Sigmoid colon (tissue), 7 donors: Measurements from ENCODE around the gene BORCS6. TPM values are rescaled to one million over a fixed set of nuclear protein-coding genes. Genes with fewer than 3 reads are reported as not detected.
A peak's percentile ranks its signal among the peaks of the same experiment; 100 is the strongest.

Experiments used
- DNase-seq: peaks from one replicate; pipeline ENCODE4 v3.0.0-alpha.2; 2019
- H3K27ac ChIP-seq, 4 donors: fragments of 200-600 bp; sonication (generic); one replicate each; pipeline ENCODE4 v1.5.1; 2016 to 2019; ENCODE audit warnings: mild to moderate bottlenecking in 1 of 4
- H3K27me3 ChIP-seq, 3 donors: fragments of 200-600 bp; sonication (generic); one replicate each; pipeline ENCODE4 v1.5.1; 2019; ENCODE audit warnings: mild to moderate bottlenecking in 1 of 3
- H3K36me3 ChIP-seq, 4 donors: fragments of 200-600 bp; sonication (generic); one replicate each; pipeline ENCODE4 v1.5.1; 2016 to 2019
- H3K4me1 ChIP-seq, 4 donors: fragments of 200-600 bp; sonication (generic); one replicate each; pipeline ENCODE4 v1.5.1; 2017 to 2019
- H3K4me3 ChIP-seq, 4 donors: fragments of 200-600 bp; sonication (generic); one replicate each; pipeline ENCODE4 v1.5.1; 2017 to 2019; ENCODE audit warnings: mild to moderate bottlenecking in 2 of 4, moderate library complexity in 1 of 4
- H3K9me3 ChIP-seq, 4 donors: fragments of 200-600 bp in 3 of 4; sonication (generic) in 3 of 4; one replicate each; pipeline versions ENCODE4 v1.5.1 to v1.6.1; 2013 to 2019
- CTCF ChIP-seq, 4 experiments: fragments of 450-650 bp in 3 of 4; fragments of 200-600 bp in 1 of 4; IDR thresholded peaks; one replicate each; pipeline ENCODE4 v1.5.1; 2016 to 2019; ENCODE audit warnings: antibody characterized with exemption in 4 of 4, mild to moderate bottlenecking in 3 of 4, moderate library complexity in 2 of 4
- EP300 ChIP-seq, 4 donors: sonication (generic); formaldehyde crosslinking; IDR thresholded peaks; one replicate each; pipeline ENCODE4 v1.6.1; 2017; ENCODE audit warnings: antibody characterized with exemption in 4 of 4
- POLR2A ChIP-seq, 2 donors: fragments of 450-650 bp; IDR thresholded peaks; one replicate each; pipeline ENCODE4 v1.6.1; 2016; ENCODE audit warnings: antibody characterized with exemption in 2 of 2, mild to moderate bottlenecking in 2 of 2, moderate library complexity in 2 of 2
- POLR2AphosphoS5 ChIP-seq, 4 donors: sonication (generic); formaldehyde crosslinking; IDR thresholded peaks; one replicate each; pipeline ENCODE4 v1.6.1; 2017; ENCODE audit warnings: antibody characterized with exemption in 4 of 4
- WGBS, 2 donors: extraction: QIAGEN DNeasy Blood & Tissue Kit; methylation state at CpG; one replicate each; pipeline ENCODE4 v1.1.7; 2013; 5-methylcytosine and 5-hydroxymethylcytosine counted together
- intact Hi-C: fragments of 100-400 bp; cut with DNase I; formaldehyde crosslinking; loops from one replicate; pipeline ENCODE4 v1.15.1; 2023
- polyA plus RNA-seq, 3 donors: library from polyadenylated mRNA; stranded (reverse); fragments of 200-250 nt; gene quantifications; one replicate each; pipeline ENCODE4 v1.2.3, GENCODE V29; 2013
- total RNA-seq, 4 donors: library from RNA; depleted of rRNA; stranded (reverse); fragments of >200 nt; gene quantifications; one replicate each; pipeline ENCODE4 v1.1.0, GENCODE V29; 2016
- donor health status: healthy with polysubstance abuse.
- donor health status: Bipolar disorder and iron deficiency.
- donor health status: healthy.

The BORCS6 gene
- total and polyA plus RNA-seq, 7 donors, result 7.7 to 17.7 (median 13.9) TPM

- intact Hi-C loops, result no loop called here
- no peaks in the 10 kb centered on the region for H3K9me3 ChIP-seq
- peak within 1 kb of the TSS; percentile 99 to 100 (median 100) for H3K27ac ChIP-seq
- peak; percentile 99 for DNase-seq
- H3K4me1 ChIP-seq, result peaks cover 0 to 57% (median 55%) of the 10 kb centered on the region in 4 donors
- H3K36me3 ChIP-seq, result peaks cover 36 to 44% (median 41%) of the 10 kb centered on the region in 4 donors
- TF ChIP-seq CTCF (IDR thresholded peaks at IDR 0.05) (no peak), EP300 (IDR thresholded peaks at IDR 0.05) (peak; percentile 37 to 96 (median 69)), POLR2AphosphoS5 (IDR thresholded peaks at IDR 0.05) (peak; percentile 99), POLR2A (IDR thresholded peaks at IDR 0.05) (peak; percentile 93 to 97)
- 9% methylated on average over 42 of the region's 42 CpGs for WGBS, 2 donors
- no peaks in the 10 kb centered on the region for H3K27me3 ChIP-seq
- peak within 1 kb of the TSS; percentile 79 to 97 (median 92) for H3K4me3 ChIP-seq
Observed at GRCh38 chr17:8152112-8152775, 37.7 kb downstream of the BORCS6 start, which contains the start of gene PER1. PER1 (minus strand) TSS chr17:8152404; CDS start chr17:8150706, 1,698 bp downstream.

- Histone ChIP-seq H3K27ac (peak overlapping the region; percentile 99 to 100 (median 100)), H3K4me1 (peaks cover 0 to 56% (median 54%) of the 10 kb centered on the region in 4 donors), H3K36me3 (peaks cover 42 to 50% (median 47%) of the 10 kb centered on the region in 4 donors), H3K9me3 (no peaks in the 10 kb centered on the region), H3K4me3 (peak overlapping the region; percentile 79 to 97 (median 92)), H3K27me3 (no peaks in the 10 kb centered on the region)
- WGBS, 2 donors, result 1 to 4% methylated on average over 22 of the region's 22 CpGs
- intact Hi-C loops, result no loop called here
- peak; percentile 98 for DNase-seq
- TF ChIP-seq CTCF (IDR thresholded peaks at IDR 0.05) (no peak), POLR2AphosphoS5 (IDR thresholded peaks at IDR 0.05) (peak; percentile 71 to 89 (median 80)), EP300 (IDR thresholded peaks at IDR 0.05) (peak; percentile 96 to 100 (median 100)), POLR2A (IDR thresholded peaks at IDR 0.05) (peak; percentile 67 to 74)
Observed at GRCh38 chr17:8151641-8152111, 38.3 kb downstream of the BORCS6 start.

GRCh38 chr17:8151120-8151640, 38.8 kb downstream of the BORCS6 start:
- Histone ChIP-seq H3K27me3 (no peaks in the 10 kb centered on the region), H3K9me3 (no peaks in the 10 kb centered on the region), H3K4me3 (peak overlapping the region; percentile 79 to 97 (median 92)), H3K4me1 (peaks cover 0 to 60% (median 55%) of the 10 kb centered on the region in 4 donors), H3K27ac (peak overlapping the region; percentile 99 to 100 (median 100)), H3K36me3 (peaks cover 47 to 55% (median 52%) of the 10 kb centered on the region in 4 donors)
- intact Hi-C loops, result no loop called here
- WGBS, 2 donors, result 1 to 13% methylated on average over 38 of the region's 38 CpGs
- TF ChIP-seq CTCF (IDR thresholded peaks at IDR 0.05) (no peak), POLR2A (IDR thresholded peaks at IDR 0.05) (peak in 1 of 2 donors; percentile 52), POLR2AphosphoS5 (IDR thresholded peaks at IDR 0.05) (peak; percentile 81 to 98 (median 88)), EP300 (IDR thresholded peaks at IDR 0.05) (peak; percentile 80 to 100 (median 94))
- peak; percentile 98 for DNase-seq

GRCh38 chr17:8150194-8151119, 39.5 kb downstream of the BORCS6 start:
- Histone ChIP-seq H3K36me3 (peaks cover 54 to 62% (median 59%) of the 10 kb centered on the region in 4 donors), H3K9me3 (no peaks in the 10 kb centered on the region), H3K4me1 (peaks cover 0 to 66% (median 56%) of the 10 kb centered on the region in 4 donors), H3K27ac (peak overlapping the region; percentile 99 to 100 (median 100)), H3K4me3 (peak overlapping the region; percentile 79 to 97 (median 92)), H3K27me3 (no peaks in the 10 kb centered on the region)
- intact Hi-C loops, result loop anchor here (1.0 kb wide), 1 partner anchor 9 kb away; no protein-coding TSS in a partner anchor
- WGBS, 2 donors, result 82 to 85% methylated on average over 18 of the region's 18 CpGs
- TF ChIP-seq EP300 (IDR thresholded peaks at IDR 0.05) (no peak), POLR2A (IDR thresholded peaks at IDR 0.05) (peak in 1 of 2 donors; percentile 23), CTCF (IDR thresholded peaks at IDR 0.05) (no peak), POLR2AphosphoS5 (IDR thresholded peaks at IDR 0.05) (peak in 2 of 4 donors; percentile 55 to 67)
- peak; percentile 75 for DNase-seq
